Mammary epithelial cell (primary cell): ENCODE measurements around the gene EEF1A2.

Experiments
- EZH2 ChIP-seq: IDR thresholded peaks from 2 replicates; pipeline ENCODE4 v1.6.1; 2012; ENCODE audit warnings: low read length, inconsistent platforms, borderline replicate concordance
- TF ChIP-seq, protein P1 (sequence below), 2 donors: IDR thresholded peaks in 1 of 2; conservative IDR thresholded peaks in 1 of 2; 2 replicates each; pipeline ENCODE4 v1.5.1; 2011 to 2012; ENCODE audit warnings: inconsistent platforms in 2 of 2, low read length in 2 of 2, mild to moderate bottlenecking in 2 of 2, control low read depth in 1 of 2, low read depth in 1 of 2; ENCODE audit not compliant: insufficient read depth in 1 of 2; ENCODE audit errors: extremely low read depth in 1 of 2

- TF ChIP-seq, protein P1, sequence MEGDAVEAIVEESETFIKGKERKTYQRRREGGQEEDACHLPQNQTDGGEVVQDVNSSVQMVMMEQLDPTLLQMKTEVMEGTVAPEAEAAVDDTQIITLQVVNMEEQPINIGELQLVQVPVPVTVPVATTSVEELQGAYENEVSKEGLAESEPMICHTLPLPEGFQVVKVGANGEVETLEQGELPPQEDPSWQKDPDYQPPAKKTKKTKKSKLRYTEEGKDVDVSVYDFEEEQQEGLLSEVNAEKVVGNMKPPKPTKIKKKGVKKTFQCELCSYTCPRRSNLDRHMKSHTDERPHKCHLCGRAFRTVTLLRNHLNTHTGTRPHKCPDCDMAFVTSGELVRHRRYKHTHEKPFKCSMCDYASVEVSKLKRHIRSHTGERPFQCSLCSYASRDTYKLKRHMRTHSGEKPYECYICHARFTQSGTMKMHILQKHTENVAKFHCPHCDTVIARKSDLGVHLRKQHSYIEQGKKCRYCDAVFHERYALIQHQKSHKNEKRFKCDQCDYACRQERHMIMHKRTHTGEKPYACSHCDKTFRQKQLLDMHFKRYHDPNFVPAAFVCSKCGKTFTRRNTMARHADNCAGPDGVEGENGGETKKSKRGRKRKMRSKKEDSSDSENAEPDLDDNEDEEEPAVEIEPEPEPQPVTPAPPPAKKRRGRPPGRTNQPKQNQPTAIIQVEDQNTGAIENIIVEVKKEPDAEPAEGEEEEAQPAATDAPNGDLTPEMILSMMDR (conservative IDR thresholded peaks at IDR 0.05 in 1 of 2, IDR thresholded peaks at IDR 0.05 in 1 of 2; ENCODE audit: extremely low read depth in 1 of 2, insufficient read depth in 1 of 2, low read depth in 1 of 2, low read length in 2 of 2), result no peak
- no peak for TF ChIP-seq EZH2
Observed at GRCh38 chr20:63513207-63513606, 14.3 kb upstream of the EEF1A2 start.
